Measurements from ENCODE around the gene ALDH18A1. TPM values are rescaled to one million over a fixed set of nuclear protein-coding genes. Genes with fewer than 3 reads are reported as not detected.

Gene ALDH18A1
- total RNA-seq, 2 experiments from 2014 or later: 62.3 to 72.3 TPM

DNA sequence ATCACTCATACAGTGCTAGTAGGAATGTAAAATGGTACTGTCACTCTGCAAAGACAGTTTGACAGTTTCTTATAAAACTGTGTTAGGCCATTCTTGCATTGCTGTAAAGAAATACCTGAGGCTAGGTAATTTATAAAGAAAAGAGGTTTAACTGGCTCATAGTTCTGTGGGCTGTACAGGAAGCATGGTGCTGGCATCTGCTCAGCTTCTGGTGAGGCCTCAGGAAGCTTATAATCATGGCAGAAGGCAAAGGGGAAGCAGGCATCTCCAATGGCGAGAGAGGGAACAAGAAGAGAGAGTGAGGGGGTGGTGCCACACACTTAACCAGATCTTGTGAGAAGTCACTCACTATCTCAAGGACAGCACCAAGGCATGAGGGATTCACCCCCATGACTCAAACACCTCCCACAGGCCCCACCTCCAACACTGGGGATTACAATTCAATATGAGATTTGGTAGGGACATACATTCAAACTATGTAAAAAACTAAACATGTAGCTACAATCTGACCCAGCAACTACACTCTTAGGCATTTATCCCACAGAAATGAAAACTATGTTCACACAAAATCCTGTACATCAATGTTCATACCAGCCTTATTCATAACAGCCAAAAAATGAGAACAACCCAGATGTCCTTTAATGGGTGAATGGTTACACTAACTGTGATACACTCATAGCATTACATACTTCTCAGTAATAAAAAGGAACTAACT lies 5.0 kb downstream of the ALDH18A1 start:
- BruUV-seq (replicated peaks): no TSS peak
- no peak for DNase-seq (ENCODE audit: low spot score)
- H3K4me3 ChIP-seq (ENCODE audit: low read depth, low read length, poor library complexity, severe bottlenecking): no peak overlapping the region
- no peaks in the 10 kb centered on the region for H3K9me2 ChIP-seq (ENCODE audit: insufficient read depth, low read length)
- H4K20me1 ChIP-seq (ENCODE audit: insufficient read depth, low read length): no peaks in the 10 kb centered on the region
- H3K4me1 ChIP-seq (ENCODE audit: insufficient read depth, low read length, poor library complexity, severe bottlenecking): peaks cover 14% of the 10 kb centered on the region
- H2AFZ ChIP-seq (ENCODE audit: low read length): no peak overlapping the region
- no peak overlapping the region for H3K4me2 ChIP-seq (ENCODE audit: low read length)
- intact Hi-C loops (cut with micrococcal nuclease; ENCODE audit: unreplicated experiment): loop anchor here (5.0 kb wide), 1 partner anchor 89 kb away; the partner anchor contains the start of gene SORBS1
- H3K27ac ChIP-seq (ENCODE audit: low read depth, low read length, poor library complexity, severe bottlenecking): no peak overlapping the region
- TF ChIP-seq, protein P1, sequence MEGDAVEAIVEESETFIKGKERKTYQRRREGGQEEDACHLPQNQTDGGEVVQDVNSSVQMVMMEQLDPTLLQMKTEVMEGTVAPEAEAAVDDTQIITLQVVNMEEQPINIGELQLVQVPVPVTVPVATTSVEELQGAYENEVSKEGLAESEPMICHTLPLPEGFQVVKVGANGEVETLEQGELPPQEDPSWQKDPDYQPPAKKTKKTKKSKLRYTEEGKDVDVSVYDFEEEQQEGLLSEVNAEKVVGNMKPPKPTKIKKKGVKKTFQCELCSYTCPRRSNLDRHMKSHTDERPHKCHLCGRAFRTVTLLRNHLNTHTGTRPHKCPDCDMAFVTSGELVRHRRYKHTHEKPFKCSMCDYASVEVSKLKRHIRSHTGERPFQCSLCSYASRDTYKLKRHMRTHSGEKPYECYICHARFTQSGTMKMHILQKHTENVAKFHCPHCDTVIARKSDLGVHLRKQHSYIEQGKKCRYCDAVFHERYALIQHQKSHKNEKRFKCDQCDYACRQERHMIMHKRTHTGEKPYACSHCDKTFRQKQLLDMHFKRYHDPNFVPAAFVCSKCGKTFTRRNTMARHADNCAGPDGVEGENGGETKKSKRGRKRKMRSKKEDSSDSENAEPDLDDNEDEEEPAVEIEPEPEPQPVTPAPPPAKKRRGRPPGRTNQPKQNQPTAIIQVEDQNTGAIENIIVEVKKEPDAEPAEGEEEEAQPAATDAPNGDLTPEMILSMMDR (conservative IDR thresholded peaks at IDR 0.05; ENCODE audit: low read length): no peak
- TF ChIP-seq EZH2phosphoT487 (IDR thresholded peaks at IDR 0.05; ENCODE audit: borderline replicate concordance, low read depth, low read length): no peak
- H3K9me3 ChIP-seq (ENCODE audit: low read length): peaks cover 16% of the 10 kb centered on the region
- POLR2A ChIA-PET: interaction anchor here (0.9 to 1.1 kb wide), 4 partner anchors 9 to 1919 kb away, joined by 3 to 6 read pairs (median 3); no protein-coding TSS in a partner anchor
- CTCF ChIA-PET (ENCODE audit: unreplicated experiment): no interaction called here
- peaks cover 74% of the 10 kb centered on the region for H3K36me3 ChIP-seq (ENCODE audit: insufficient read depth, low read length)
- peaks cover 24% of the 10 kb centered on the region; the same call in 1 of the 2 replicates for H3K79me2 ChIP-seq (ENCODE audit: insufficient read depth, low read depth, low read length)

DNA sequence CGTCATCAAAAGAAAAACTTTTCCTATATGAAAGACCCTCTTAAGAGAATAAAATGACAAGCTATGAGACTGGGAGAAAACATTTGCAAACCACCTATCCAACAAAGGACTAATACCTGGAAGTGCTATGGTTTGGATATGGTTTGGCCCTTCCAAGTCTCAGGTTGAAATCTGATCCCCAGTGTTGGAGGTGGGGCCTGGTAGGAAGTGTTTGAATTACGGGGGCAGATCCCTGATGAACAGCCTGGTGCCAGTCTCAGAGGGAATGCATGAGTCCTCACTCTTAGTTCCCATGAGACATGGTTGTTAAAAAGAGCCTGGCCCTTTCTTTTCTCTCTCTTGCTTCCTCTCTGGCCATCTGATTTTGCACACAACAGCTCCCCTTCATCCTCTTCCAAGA lies 6.3 kb downstream of the ALDH18A1 start:
- ChIA-PET POLR2A (no interaction called here), CTCF (ENCODE audit: unreplicated experiment) (no interaction called here)
- Histone ChIP-seq H3K4me2 (ENCODE audit: low read length) (no peak overlapping the region), H4K20me1 (ENCODE audit: insufficient read depth, low read length) (no peaks in the 10 kb centered on the region; the same call in 1 of the 2 replicates), H3K9me3 (ENCODE audit: low read length) (peaks cover 16% of the 10 kb centered on the region), H3K4me3 (ENCODE audit: low read depth, low read length, poor library complexity, severe bottlenecking) (no peak overlapping the region), H3K9me2 (ENCODE audit: insufficient read depth, low read length) (no peaks in the 10 kb centered on the region), H3K4me1 (ENCODE audit: insufficient read depth, low read length, poor library complexity, severe bottlenecking) (peaks cover 9% of the 10 kb centered on the region), H2AFZ (ENCODE audit: low read length) (no peak overlapping the region), H3K27ac (ENCODE audit: low read depth, low read length, poor library complexity, severe bottlenecking) (no peak overlapping the region), H3K36me3 (ENCODE audit: insufficient read depth, low read length) (peaks cover 87% of the 10 kb centered on the region), H3K79me2 (ENCODE audit: insufficient read depth, low read depth, low read length) (peaks cover 15% of the 10 kb centered on the region; the same call in 1 of the 2 replicates)
- no TSS peak for BruUV-seq (replicated peaks)
- no peak for DNase-seq (ENCODE audit: low spot score)
- TF ChIP-seq EZH2phosphoT487 (IDR thresholded peaks at IDR 0.05; ENCODE audit: borderline replicate concordance, low read depth, low read length): no peak
- TF ChIP-seq, protein P1 (conservative IDR thresholded peaks at IDR 0.05; ENCODE audit: low read length): no peak
- intact Hi-C loops (cut with micrococcal nuclease; ENCODE audit: unreplicated experiment): loop anchor here (5.0 kb wide), 1 partner anchor 88 kb away; the partner anchor contains the start of gene SORBS1

DNA sequence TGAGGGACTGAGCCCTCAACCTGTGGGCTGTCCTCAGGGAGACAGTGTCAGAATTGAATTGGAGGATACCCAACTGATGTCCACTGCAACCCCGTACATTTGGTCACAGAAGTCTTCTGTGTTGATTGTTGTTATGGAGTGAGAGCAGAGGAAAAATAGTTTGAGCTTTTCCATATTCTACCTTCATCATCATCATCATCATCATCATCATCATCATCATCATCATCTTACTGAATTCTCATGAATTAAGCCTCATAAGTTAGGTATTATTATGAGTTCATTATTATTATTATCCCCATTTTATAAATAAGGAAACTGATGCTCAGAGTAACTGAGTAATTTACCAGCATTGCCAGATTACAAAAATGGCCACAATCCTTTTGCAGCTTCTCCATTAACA lies 8.4 kb downstream of the ALDH18A1 start:
- no peaks in the 10 kb centered on the region; the same call in 1 of the 2 replicates for H4K20me1 ChIP-seq (ENCODE audit: insufficient read depth, low read length)
- no peak overlapping the region for H3K4me2 ChIP-seq (ENCODE audit: low read length)
- no peak overlapping the region for H3K27ac ChIP-seq (ENCODE audit: low read depth, low read length, poor library complexity, severe bottlenecking)
- CTCF ChIA-PET (ENCODE audit: unreplicated experiment): no interaction called here
- intact Hi-C loops (cut with micrococcal nuclease; ENCODE audit: unreplicated experiment): no loop called here
- no peaks in the 10 kb centered on the region for H3K9me2 ChIP-seq (ENCODE audit: insufficient read depth, low read length)
- TF ChIP-seq, protein P1 (conservative IDR thresholded peaks at IDR 0.05; ENCODE audit: low read length): no peak
- TF ChIP-seq EZH2phosphoT487 (IDR thresholded peaks at IDR 0.05; ENCODE audit: borderline replicate concordance, low read depth, low read length): no peak
- H3K9me3 ChIP-seq (ENCODE audit: low read length): peaks cover 16% of the 10 kb centered on the region
- BruUV-seq (replicated peaks): no TSS peak
- H3K4me1 ChIP-seq (ENCODE audit: insufficient read depth, low read length, poor library complexity, severe bottlenecking): no peaks in the 10 kb centered on the region
- no peak overlapping the region for H3K4me3 ChIP-seq (ENCODE audit: low read depth, low read length, poor library complexity, severe bottlenecking)
- H3K79me2 ChIP-seq (ENCODE audit: insufficient read depth, low read depth, low read length): no peaks in the 10 kb centered on the region
- no peak for DNase-seq (ENCODE audit: low spot score)
- peaks cover 88% of the 10 kb centered on the region for H3K36me3 ChIP-seq (ENCODE audit: insufficient read depth, low read length)
- POLR2A ChIA-PET: interaction anchor here (0.6 kb wide), 2 partner anchors 26 to 399 kb away, joined by 3 read pairs; no protein-coding TSS in a partner anchor
- H2AFZ ChIP-seq (ENCODE audit: low read length): no peak overlapping the region

Measured in OCI-LY7 (cell line).